NOMO-1 treated with dmso at 0.1 percent for 144 hours (cell line): Measurements from ENCODE around the gene MYO1G.
A peak's percentile ranks its signal among the peaks of the same experiment; 100 is the strongest.
"Not testable (repeated sequence)": the region's sequence is repeated elsewhere in the genome, so short reads cannot be mapped to it uniquely, and the experiment has no call there.

Experiments
- DNase-seq: peaks from one replicate; lab custom pipeline; 2025; ENCODE audit not compliant: unreplicated experiment; lab: John Stamatoyannopoulos, UW

The MYO1G gene

GRCh38 chr7:44944821-44945220, 34.0 kb downstream of the MYO1G start:
- DNase-seq: no peak

- no peak for DNase-seq
Measured at GRCh38 chr7:44943631-44944030, 35.2 kb downstream of the MYO1G start.

- no peak for DNase-seq
Measured at GRCh38 chr7:44937426-44937825, 41.4 kb downstream of the MYO1G start.

GRCh38 chr7:44936322-44936721, 42.5 kb downstream of the MYO1G start:
- DNase-seq: no peak

GRCh38 chr7:44935583-44935982, 43.2 kb downstream of the MYO1G start:
- no peak for DNase-seq

- DNase-seq: no peak
Measured at GRCh38 chr7:44935016-44935415, 43.8 kb downstream of the MYO1G start.

GRCh38 chr7:44934510-44934909, 44.3 kb downstream of the MYO1G start:
- DNase-seq: not testable (repeated sequence)

- DNase-seq: no peak
Measured at GRCh38 chr7:44930921-44931320, 47.9 kb downstream of the MYO1G start.

- DNase-seq: no peak
Measured at GRCh38 chr7:44922351-44922694, 56.5 kb downstream of the MYO1G start.

GRCh38 chr7:44921607-44922350, 57.0 kb downstream of the MYO1G start:
- DNase-seq: peak; percentile 47

GRCh38 chr7:44920119-44920518, 58.7 kb downstream of the MYO1G start:
- DNase-seq: no peak

- no peak for DNase-seq
Measured at GRCh38 chr7:44918029-44918428, 60.8 kb downstream of the MYO1G start.

GRCh38 chr7:44917465-44917864, 61.4 kb downstream of the MYO1G start:
- no peak for DNase-seq

GRCh38 chr7:44914992-44915607, 63.7 kb downstream of the MYO1G start:
- DNase-seq: no peak

GRCh38 chr7:44912775-44913347, 66.0 kb downstream of the MYO1G start:
- no peak for DNase-seq
